ENCODE measurements around the gene BPIFB2.
"Not testable (repeated sequence)": the region's sequence is repeated elsewhere in the genome, so short reads cannot be mapped to it uniquely, and the experiment has no call there.

BPIFB2 gene

GRCh38 chr20:33042983-33043730 lies 35.7 kb downstream of the BPIFB2 start:
- no peak for DNase-seq

GRCh38 chr20:33043731-33044181 lies 36.3 kb downstream of the BPIFB2 start:
- DNase-seq, result no peak

- not testable (repeated sequence) for DNase-seq
Observed at GRCh38 chr20:33045129-33045721, 37.7 kb downstream of the BPIFB2 start.

- DNase-seq, result no peak
Observed at GRCh38 chr20:33046412-33046811, 38.9 kb downstream of the BPIFB2 start.

GRCh38 chr20:33051333-33051732 lies 43.8 kb downstream of the BPIFB2 start:
- DNase-seq, result no peak

- DNase-seq, result no peak
Observed at GRCh38 chr20:33053291-33054106, 46.0 kb downstream of the BPIFB2 start, which contains the start of gene BPIFB3. Gene BPIFB3 (plus strand): TSS chr20:33053903. CDS start chr20:33055436, 1,533 bp downstream.

GRCh38 chr20:33054381-33054780 lies 46.9 kb downstream of the BPIFB2 start:
- no peak for DNase-seq

- DNase-seq, result no peak
Observed at GRCh38 chr20:33054791-33055190, 47.3 kb downstream of the BPIFB2 start.

GRCh38 chr20:33059136-33059535 lies 51.6 kb downstream of the BPIFB2 start:
- DNase-seq, result no peak

- DNase-seq, result no peak
Observed at GRCh38 chr20:33059741-33060390, 52.4 kb downstream of the BPIFB2 start.

GRCh38 chr20:33061658-33062028 lies 54.1 kb downstream of the BPIFB2 start:
- no peak for DNase-seq

GRCh38 chr20:33062105-33062824 lies 54.8 kb downstream of the BPIFB2 start:
- no peak for DNase-seq

GRCh38 chr20:33062825-33063149 lies 55.3 kb downstream of the BPIFB2 start:
- no peak for DNase-seq

- no peak for DNase-seq
Observed at GRCh38 chr20:33063271-33063670, 55.8 kb downstream of the BPIFB2 start.

- DNase-seq, result no peak
Observed at GRCh38 chr20:33064572-33065287, 57.2 kb downstream of the BPIFB2 start.

GRCh38 chr20:33065785-33066184 lies 58.3 kb downstream of the BPIFB2 start:
- no peak for DNase-seq

GRCh38 chr20:33067806-33068205 lies 60.3 kb downstream of the BPIFB2 start:
- DNase-seq, result no peak

- DNase-seq, result no peak
Observed at GRCh38 chr20:33068251-33068939, 60.9 kb downstream of the BPIFB2 start.

GRCh38 chr20:33069673-33070072 lies 62.2 kb downstream of the BPIFB2 start:
- DNase-seq, result no peak

- no peak for DNase-seq
Observed at GRCh38 chr20:33070111-33071053, 62.9 kb downstream of the BPIFB2 start.
